Measurements from ENCODE around the gene SLC7A6. TPM values are rescaled to one million over a fixed set of nuclear protein-coding genes. Genes with fewer than 3 reads are reported as not detected.

SLC7A6 gene
- total RNA-seq, 4 donors from 2014 or later = 6.8 to 40.0 (median 19.6) TPM

DNA sequence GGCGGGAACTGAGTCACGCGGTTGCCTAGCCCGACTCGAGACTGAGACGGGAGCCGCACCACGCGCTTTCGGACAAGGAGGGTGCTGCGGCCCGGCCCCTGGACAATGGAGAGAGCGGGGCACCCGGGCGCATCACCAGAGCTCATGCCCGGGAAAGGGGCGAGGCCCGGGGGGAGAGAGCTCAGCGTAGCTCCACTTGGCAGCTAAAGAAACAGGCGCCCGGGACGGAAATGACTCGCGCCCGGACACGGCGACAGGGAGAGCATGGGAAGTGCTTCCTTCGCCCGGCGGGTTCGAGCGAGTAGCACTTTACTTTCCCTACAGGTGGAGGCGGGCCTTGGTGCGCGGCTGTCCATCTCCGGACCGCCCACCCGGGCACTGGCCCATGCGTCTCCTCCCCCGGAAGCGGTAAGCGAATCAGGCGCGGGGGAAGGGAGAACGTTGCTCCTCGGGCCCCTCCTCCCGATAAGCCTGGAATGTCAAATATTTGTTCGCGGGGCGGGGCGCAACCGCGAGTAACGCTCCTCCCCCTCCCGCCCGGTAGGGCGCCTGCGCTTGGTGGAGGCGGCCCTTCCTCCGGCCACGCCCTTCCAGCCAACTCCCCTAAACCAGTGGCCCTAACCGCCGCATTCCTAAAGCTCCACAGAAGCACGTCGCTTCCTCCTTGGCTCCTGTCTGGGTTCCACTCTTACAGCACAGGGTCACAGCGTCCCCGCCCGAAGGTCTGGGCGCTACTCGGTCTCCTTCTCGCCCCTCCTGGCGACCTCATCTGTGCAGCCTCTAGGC is 26.9 kb upstream of the SLC7A6 start:
- no peaks in the 10 kb centered on the region for H3K27me3 ChIP-seq
- TF ChIP-seq, protein P1, sequence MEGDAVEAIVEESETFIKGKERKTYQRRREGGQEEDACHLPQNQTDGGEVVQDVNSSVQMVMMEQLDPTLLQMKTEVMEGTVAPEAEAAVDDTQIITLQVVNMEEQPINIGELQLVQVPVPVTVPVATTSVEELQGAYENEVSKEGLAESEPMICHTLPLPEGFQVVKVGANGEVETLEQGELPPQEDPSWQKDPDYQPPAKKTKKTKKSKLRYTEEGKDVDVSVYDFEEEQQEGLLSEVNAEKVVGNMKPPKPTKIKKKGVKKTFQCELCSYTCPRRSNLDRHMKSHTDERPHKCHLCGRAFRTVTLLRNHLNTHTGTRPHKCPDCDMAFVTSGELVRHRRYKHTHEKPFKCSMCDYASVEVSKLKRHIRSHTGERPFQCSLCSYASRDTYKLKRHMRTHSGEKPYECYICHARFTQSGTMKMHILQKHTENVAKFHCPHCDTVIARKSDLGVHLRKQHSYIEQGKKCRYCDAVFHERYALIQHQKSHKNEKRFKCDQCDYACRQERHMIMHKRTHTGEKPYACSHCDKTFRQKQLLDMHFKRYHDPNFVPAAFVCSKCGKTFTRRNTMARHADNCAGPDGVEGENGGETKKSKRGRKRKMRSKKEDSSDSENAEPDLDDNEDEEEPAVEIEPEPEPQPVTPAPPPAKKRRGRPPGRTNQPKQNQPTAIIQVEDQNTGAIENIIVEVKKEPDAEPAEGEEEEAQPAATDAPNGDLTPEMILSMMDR (IDR thresholded peaks at IDR 0.05) = peak in 2 of 4 experiments; percentile 22 to 30
- TF ChIP-seq POLR2A (IDR thresholded peaks at IDR 0.05) = peak; percentile 70 to 88
- peaks cover 0 to 13% of the 10 kb centered on the region in 2 donors for H3K4me1 ChIP-seq
- peak overlapping the region; percentile 43 to 62 for H3K4me3 ChIP-seq
- no peaks in the 10 kb centered on the region for H3K36me3 ChIP-seq
- intact Hi-C loops (cut with DNase I; ENCODE audit: low total_unique reads) = no loop called here
- no peaks in the 10 kb centered on the region for H3K9me3 ChIP-seq
- DNase-seq = peak; percentile 97 to 99
- peak overlapping the region; percentile 64 to 79 for H3K27ac ChIP-seq

GRCh38 chr16:68238029-68238345 is 26.3 kb upstream of the SLC7A6 start:
- intact Hi-C loops (cut with DNase I; ENCODE audit: low total_unique reads) = no loop called here
- no peaks in the 10 kb centered on the region for H3K27me3 ChIP-seq
- TF ChIP-seq, protein P1 (IDR thresholded peaks at IDR 0.05) = no peak
- TF ChIP-seq POLR2A (IDR thresholded peaks at IDR 0.05) = no peak
- peak overlapping the region; percentile 64 to 76 for H3K27ac ChIP-seq
- H3K9me3 ChIP-seq = no peaks in the 10 kb centered on the region
- peaks cover 0 to 13% of the 10 kb centered on the region in 2 donors for H3K4me1 ChIP-seq
- peak overlapping the region; percentile 43 to 62 for H3K4me3 ChIP-seq
- no peak for DNase-seq
- H3K36me3 ChIP-seq = no peaks in the 10 kb centered on the region

DNA sequence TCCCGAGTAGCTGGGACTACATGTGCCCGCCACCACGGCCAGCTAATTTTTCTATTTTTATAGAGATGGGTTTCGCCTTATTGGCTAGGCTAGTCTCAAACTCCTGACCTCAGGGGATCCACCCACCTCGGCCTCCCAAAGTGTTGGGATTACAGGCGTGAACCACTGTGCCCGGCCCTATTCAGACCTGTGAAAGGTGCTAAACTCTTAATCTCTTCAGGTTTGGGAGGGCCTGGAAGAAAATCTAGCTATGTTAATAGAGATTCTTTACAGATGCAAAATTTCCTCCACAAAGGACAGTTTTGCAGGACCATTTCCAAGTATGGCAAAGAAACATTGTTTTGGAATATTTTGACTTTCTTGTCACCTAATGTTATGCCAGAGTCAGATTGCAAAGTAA is 22.2 kb upstream of the SLC7A6 start:
- intact Hi-C loops (cut with DNase I; ENCODE audit: low total_unique reads) = no loop called here
- H3K9me3 ChIP-seq = no peaks in the 10 kb centered on the region
- H3K4me3 ChIP-seq = no peak overlapping the region
- TF ChIP-seq, protein P1 (IDR thresholded peaks at IDR 0.05) = no peak
- H3K36me3 ChIP-seq = no peaks in the 10 kb centered on the region
- peaks cover 0 to 14% of the 10 kb centered on the region in 2 donors for H3K4me1 ChIP-seq
- H3K27ac ChIP-seq = no peak overlapping the region
- DNase-seq = no peak
- no peaks in the 10 kb centered on the region for H3K27me3 ChIP-seq

- intact Hi-C loops (cut with DNase I; ENCODE audit: low total_unique reads) = no loop called here
- DNase-seq = no peak
- Histone ChIP-seq H3K36me3 (no peaks in the 10 kb centered on the region), H3K4me1 (peaks cover 0 to 11% of the 10 kb centered on the region in 2 donors), H3K27ac (no peak overlapping the region), H3K4me3 (no peak overlapping the region), H3K27me3 (no peaks in the 10 kb centered on the region), H3K9me3 (no peaks in the 10 kb centered on the region)
- TF ChIP-seq POLR2A (IDR thresholded peaks at IDR 0.05) = no peak
- TF ChIP-seq, protein P1 (IDR thresholded peaks at IDR 0.05) = no peak
Observed at GRCh38 chr16:68242926-68243858, 21.1 kb upstream of the SLC7A6 start.

- TF ChIP-seq, protein P1 (IDR thresholded peaks at IDR 0.05) = no peak
- no peaks in the 10 kb centered on the region for H3K27me3 ChIP-seq
- DNase-seq = no peak
- H3K4me3 ChIP-seq = peak overlapping the region; percentile 70 to 85
- intact Hi-C loops (cut with DNase I; ENCODE audit: low total_unique reads) = no loop called here
- H3K27ac ChIP-seq = peak overlapping the region; percentile 37 to 58
- peaks cover 0 to 10% of the 10 kb centered on the region in 2 donors for H3K4me1 ChIP-seq
- H3K36me3 ChIP-seq = no peaks in the 10 kb centered on the region
- no peaks in the 10 kb centered on the region for H3K9me3 ChIP-seq
Observed at GRCh38 chr16:68244481-68244902, 19.8 kb upstream of the SLC7A6 start.

All from uterus (tissue), 4 donors.